SK-N-SH treated with all-trans-retinoic acid at 6 μM for 48 hours (cell line): Measurements from ENCODE around the gene GNAZ.

Experiments used
- ATAC-seq: fragments of 200-7000 bp; cut with Tn5 transposase; 3 replicates; pipeline ENCODE4 v1.9.1; 2020; ENCODE audit warnings: mild to moderate bottlenecking, moderate library complexity
- ARNTL ChIP-seq: fragments of 450-650 bp; formaldehyde crosslinking; IDR thresholded peaks from 2 replicates; pipeline ENCODE4 v1.5.0; 2020; ENCODE audit warnings: low read depth, mild to moderate bottlenecking, moderate library complexity, borderline replicate concordance
- BACH2 ChIP-seq: fragments of 250-450 bp; sonication (Bioruptor Pico); IDR thresholded peaks from 2 replicates; pipeline ENCODE4 v1.9.0; 2021; ENCODE audit warnings: mild to moderate bottlenecking, borderline replicate concordance
- CREB5 ChIP-seq: fragments of 250-450 bp; sonication (Bioruptor Pico); IDR thresholded peaks from 2 replicates; pipeline ENCODE4 v1.5.1; 2020; ENCODE audit warnings: low read depth, mild to moderate bottlenecking, moderate library complexity
- CSDC2 ChIP-seq: fragments of 250-450 bp; sonication (Bioruptor Pico); IDR thresholded peaks from 2 replicates; pipeline ENCODE4 v1.5.0; 2020; ENCODE audit warnings: mild to moderate bottlenecking, moderate library complexity
- CSRNP3 ChIP-seq: fragments of 250-450 bp; sonication (Bioruptor Pico); IDR thresholded peaks from 2 replicates; pipeline ENCODE4 v1.5.1; 2021; ENCODE audit warnings: mild to moderate bottlenecking, moderate library complexity
- ESRRG ChIP-seq: fragments of 250-450 bp; sonication (Bioruptor Pico); IDR thresholded peaks from 2 replicates; pipeline ENCODE4 v1.6.1; 2021; ENCODE audit warnings: mild to moderate bottlenecking
- GLIS3 ChIP-seq: fragments of 250-450 bp; sonication (Bioruptor Pico); IDR thresholded peaks from 2 replicates; pipeline ENCODE4 v1.5.0; 2020; ENCODE audit warnings: mild to moderate bottlenecking, moderate library complexity
- ISL1 ChIP-seq: fragments of 250-450 bp; sonication (Bioruptor Pico); IDR thresholded peaks from 2 replicates; pipeline ENCODE4 v2.1.2; 2022; ENCODE audit warnings: mild to moderate bottlenecking, moderate library complexity
- OSR1 ChIP-seq: fragments of 250-450 bp; sonication (Bioruptor Pico); IDR thresholded peaks from 2 replicates; pipeline ENCODE4 v1.8.0; 2022; ENCODE audit warnings: moderate library complexity, mild to moderate bottlenecking, inconsistent platforms
- POU6F1 ChIP-seq: fragments of 250-450 bp; sonication (Bioruptor Pico); IDR thresholded peaks from 2 replicates; pipeline ENCODE4 v1.8.0; 2021; ENCODE audit warnings: low read depth, mild to moderate bottlenecking, moderate library complexity, borderline replicate concordance
- PPARA ChIP-seq: fragments of 250-450 bp; sonication (Bioruptor Pico); IDR thresholded peaks from 2 replicates; pipeline ENCODE4 v1.5.0; 2020; ENCODE audit warnings: mild to moderate bottlenecking, borderline replicate concordance
- SNAI2 ChIP-seq: fragments of 250-450 bp; sonication (Bioruptor Pico); IDR thresholded peaks from 2 replicates; pipeline ENCODE4 v1.5.0; 2020; ENCODE audit warnings: mild to moderate bottlenecking, moderate library complexity
- TCF4 ChIP-seq: fragments of 250-450 bp; sonication (Bioruptor Pico); IDR thresholded peaks from 2 replicates; pipeline ENCODE4 v1.8.0; 2021; ENCODE audit warnings: mild to moderate bottlenecking, moderate library complexity, borderline replicate concordance
- TOX ChIP-seq: fragments of 250-450 bp; sonication (Bioruptor Pico); IDR thresholded peaks from 2 replicates; pipeline ENCODE4 v1.8.0; 2021; ENCODE audit warnings: mild to moderate bottlenecking, moderate library complexity, borderline replicate concordance
- TSHZ2 ChIP-seq: fragments of 250-450 bp; sonication (Bioruptor Pico); IDR thresholded peaks from 2 replicates; pipeline ENCODE4 v1.5.0; 2020; ENCODE audit warnings: mild to moderate bottlenecking, moderate library complexity
- ZC3H10 ChIP-seq: fragments of 250-450 bp; sonication (Bioruptor Pico); IDR thresholded peaks from 2 replicates; pipeline ENCODE4 v1.5.1; 2021; ENCODE audit warnings: mild to moderate bottlenecking, moderate library complexity
- ZFP3 ChIP-seq: fragments of 250-450 bp; sonication (Bioruptor Pico); IDR thresholded peaks from 2 replicates; pipeline ENCODE4 v1.5.0; 2020; ENCODE audit warnings: mild to moderate bottlenecking, moderate library complexity
- ZFP30 ChIP-seq: fragments of 450-650 bp; formaldehyde crosslinking; IDR thresholded peaks from 2 replicates; pipeline ENCODE4 v1.5.0; 2022; ENCODE audit warnings: mild to moderate bottlenecking, moderate library complexity
- ZNF565 ChIP-seq: fragments of 450-650 bp; formaldehyde crosslinking; conservative IDR thresholded peaks from 2 replicates; pipeline ENCODE4 v1.5.0; 2020; ENCODE audit warnings: low read depth, mild to moderate bottlenecking, moderate library complexity
- ZNF70 ChIP-seq: fragments of 450-650 bp; formaldehyde crosslinking; IDR thresholded peaks from 2 replicates; pipeline ENCODE4 v1.5.0; 2020; ENCODE audit warnings: mild to moderate bottlenecking, moderate library complexity
- ZNF8 ChIP-seq: fragments of 450-650 bp; formaldehyde crosslinking; IDR thresholded peaks from 2 replicates; pipeline ENCODE4 v1.5.0; 2020; ENCODE audit warnings: mild to moderate bottlenecking, moderate library complexity

GNAZ gene

GRCh38 chr22:23078462-23078787 lies 8.1 kb downstream of the GNAZ start (continued):
- no peak for TF ChIP-seq TCF4 (CRISPR knock-in tag)

GRCh38 chr22:23079240-23079768 lies 9.0 kb downstream of the GNAZ start:
- ATAC-seq, result no peak
- no peak for TF ChIP-seq CREB5
- TF ChIP-seq TSHZ2 (CRISPR knock-in tag), result no peak
- no peak for TF ChIP-seq ARNTL
- no peak for TF ChIP-seq CSDC2 (CRISPR knock-in tag)
- no peak for TF ChIP-seq PPARA (CRISPR knock-in tag)
- no peak for TF ChIP-seq OSR1
- TF ChIP-seq TCF4 (CRISPR knock-in tag), result no peak
- TF ChIP-seq ISL1 (CRISPR knock-in tag), result no peak
- no peak for TF ChIP-seq BACH2 (CRISPR knock-in tag)
- TF ChIP-seq ZNF8 (CRISPR knock-in tag), result no peak
- TF ChIP-seq ZC3H10, result no peak
- no peak for TF ChIP-seq ZFP3 (CRISPR knock-in tag)
- TF ChIP-seq ESRRG (CRISPR knock-in tag), result no peak
- TF ChIP-seq TOX (CRISPR knock-in tag), result no peak
- TF ChIP-seq POU6F1, result no peak

- ATAC-seq, result no peak
- no peak for TF ChIP-seq PPARA (CRISPR knock-in tag)
- no peak for TF ChIP-seq ZNF565 (CRISPR knock-in tag)
- TF ChIP-seq POU6F1, result no peak
- no peak for TF ChIP-seq OSR1
- no peak for TF ChIP-seq BACH2 (CRISPR knock-in tag)
- no peak for TF ChIP-seq CREB5
- no peak for TF ChIP-seq ZNF70 (CRISPR knock-in tag)
- TF ChIP-seq SNAI2 (CRISPR knock-in tag), result no peak
- TF ChIP-seq ZC3H10, result no peak
- TF ChIP-seq ZFP30 (CRISPR knock-in tag), result no peak
- TF ChIP-seq ZNF8 (CRISPR knock-in tag), result no peak
- TF ChIP-seq GLIS3 (CRISPR knock-in tag), result no peak
- TF ChIP-seq CSRNP3, result no peak
- no peak for TF ChIP-seq ISL1 (CRISPR knock-in tag)
- TF ChIP-seq ARNTL, result no peak
- TF ChIP-seq ESRRG (CRISPR knock-in tag), result no peak
- TF ChIP-seq ZFP3 (CRISPR knock-in tag), result no peak
These were observed 9.6 kb downstream of the GNAZ start for GRCh38 chr22:23079814-23080521.
